WTC11 (cell line): ENCODE data around the gene ASCL3. TPM values are rescaled to one million over a fixed set of nuclear protein-coding genes. Genes with fewer than 3 reads are reported as not detected.

Experiments used
- ATAC-seq: fragments of 200-7000 bp; cut with Tn5 transposase; 2 replicates; pipeline ENCODE4 v1.10.0; 2021; ENCODE audit warnings: mild to moderate bottlenecking, moderate library complexity
- CTCF ChIA-PET: fragments of 300-600 bp; sonication (Branson Sonifier 250); formaldehyde crosslinking; loops from one replicate; lab custom pipeline; 2021; ENCODE audit warnings: antibody characterized with exemption; lab: Charles Lee
- POLR2A ChIA-PET: fragments of 350-600 bp; sonication (Branson Sonifier 250); formaldehyde crosslinking; loops from one replicate; lab custom pipeline; 2021; ENCODE audit warnings: antibody characterized with exemption; lab: Charles Lee
- DNase-seq: peaks from one replicate; pipeline ENCODE4 v3.0.0; 2021; ENCODE audit warnings: low spot score
- H3K27ac Mint-ChIP-seq: 2 replicates; pipeline ENCODE4 v1.8.0; 2021; ENCODE audit warnings: mixed read lengths
- H3K27me3 Mint-ChIP-seq: 2 replicates; pipeline ENCODE4 v1.8.0; 2021; ENCODE audit warnings: low read depth, mild to moderate bottlenecking, moderate library complexity, mixed read lengths
- H3K36me3 Mint-ChIP-seq: 2 replicates; pipeline ENCODE4 v1.8.0; 2021; ENCODE audit warnings: mixed read lengths
- H3K4me1 Mint-ChIP-seq: 2 replicates; pipeline ENCODE4 v1.8.0; 2022; ENCODE audit warnings: mixed read lengths
- H3K4me3 Mint-ChIP-seq: 2 replicates; pipeline ENCODE4 v1.8.0; 2021; ENCODE audit warnings: mild to moderate bottlenecking, moderate library complexity, mixed read lengths
- H3K9me3 Mint-ChIP-seq: 2 replicates; pipeline ENCODE4 v1.8.0; 2021; ENCODE audit warnings: mixed read lengths
- CBFB ChIP-seq: sonication (generic); formaldehyde crosslinking; IDR thresholded peaks from 2 replicates; pipeline ENCODE4 v1.8.1; 2022; ENCODE audit warnings: mild to moderate bottlenecking, low read depth, missing genetic modification reagents
- CREM ChIP-seq: sonication (generic); formaldehyde crosslinking; IDR thresholded peaks from 2 replicates; pipeline ENCODE4 v1.8.1; 2022; ENCODE audit warnings: mild to moderate bottlenecking, missing genetic modification reagents, moderate library complexity
- E2F5 ChIP-seq: sonication (generic); formaldehyde crosslinking; IDR thresholded peaks from 2 replicates; pipeline ENCODE4 v1.8.1; 2022; ENCODE audit warnings: mild to moderate bottlenecking, moderate library complexity, missing genetic modification reagents
- ELF4 ChIP-seq: sonication (generic); formaldehyde crosslinking; IDR thresholded peaks from 2 replicates; pipeline ENCODE4 v1.8.1; 2022; ENCODE audit warnings: low read depth, mild to moderate bottlenecking, moderate library complexity, missing genetic modification reagents
- EMX1 ChIP-seq: fragments of 250-450 bp; sonication (Bioruptor Pico); IDR thresholded peaks from 2 replicates; pipeline ENCODE4 v1.8.0; 2021; ENCODE audit warnings: mild to moderate bottlenecking
- ETV6 ChIP-seq: sonication (generic); formaldehyde crosslinking; IDR thresholded peaks from 2 replicates; pipeline ENCODE4 v1.8.1; 2022; ENCODE audit warnings: mild to moderate bottlenecking, missing genetic modification reagents
- GABPB1 ChIP-seq: sonication (generic); formaldehyde crosslinking; IDR thresholded peaks from 2 replicates; pipeline ENCODE4 v1.8.1; 2023; ENCODE audit warnings: mild to moderate bottlenecking, missing genetic modification reagents
- JAZF1 ChIP-seq: fragments of 250-450 bp; sonication (Bioruptor Pico); IDR thresholded peaks from 2 replicates; pipeline ENCODE4 v1.9.0; 2021; ENCODE audit warnings: moderate library complexity, mild to moderate bottlenecking, inconsistent platforms
- JUN ChIP-seq: sonication (generic); formaldehyde crosslinking; IDR thresholded peaks from 2 replicates; pipeline ENCODE4 v1.8.0; 2023; ENCODE audit warnings: mild to moderate bottlenecking, missing genetic modification reagents
- KAT7 ChIP-seq: sonication (generic); formaldehyde crosslinking; IDR thresholded peaks from 2 replicates; pipeline ENCODE4 v1.8.1; 2023; ENCODE audit warnings: missing genetic modification reagents, mild to moderate bottlenecking, borderline replicate concordance
- MAX ChIP-seq: sonication (generic); formaldehyde crosslinking; IDR thresholded peaks from 2 replicates; pipeline ENCODE4 v1.8.0; 2022; ENCODE audit warnings: mild to moderate bottlenecking, missing genetic modification reagents
- MXD4 ChIP-seq: fragments of 250-450 bp; sonication (Bioruptor Pico); IDR thresholded peaks from 2 replicates; pipeline ENCODE4 v1.8.0; 2021; ENCODE audit warnings: mild to moderate bottlenecking, moderate library complexity, borderline replicate concordance
- MYBL2 ChIP-seq: sonication (generic); formaldehyde crosslinking; IDR thresholded peaks from 2 replicates; pipeline ENCODE4 v1.8.1; 2023; ENCODE audit warnings: mild to moderate bottlenecking, moderate library complexity, missing genetic modification reagents
- NFATC4 ChIP-seq: fragments of 250-450 bp; sonication (Bioruptor Pico); IDR thresholded peaks from 2 replicates; pipeline ENCODE4 v1.9.0; 2021; ENCODE audit warnings: mild to moderate bottlenecking
- NFYB ChIP-seq: sonication (generic); formaldehyde crosslinking; conservative IDR thresholded peaks from 2 replicates; pipeline ENCODE4 v1.8.0; 2022; ENCODE audit warnings: low read depth, missing genetic modification reagents
- NR3C1 ChIP-seq: sonication (generic); formaldehyde crosslinking; conservative IDR thresholded peaks from 2 replicates; pipeline ENCODE4 v1.8.1; 2023; ENCODE audit warnings: low read depth, mild to moderate bottlenecking, missing genetic modification reagents
- OVOL2 ChIP-seq: fragments of 250-450 bp; sonication (Bioruptor Pico); IDR thresholded peaks from 2 replicates; pipeline ENCODE4 v1.9.0; 2021; ENCODE audit warnings: mild to moderate bottlenecking, borderline replicate concordance
- PRDM15 ChIP-seq: sonication (generic); formaldehyde crosslinking; IDR thresholded peaks from 2 replicates; pipeline ENCODE4 v1.8.0; 2022; ENCODE audit warnings: missing genetic modification reagents
- RORB ChIP-seq: fragments of 250-450 bp; sonication (Bioruptor Pico); IDR thresholded peaks from 2 replicates; pipeline ENCODE4 v1.9.0; 2021; ENCODE audit warnings: mild to moderate bottlenecking
- SP1 ChIP-seq: sonication (generic); formaldehyde crosslinking; conservative IDR thresholded peaks from 2 replicates; pipeline ENCODE4 v1.8.1; 2022; ENCODE audit warnings: missing genetic modification reagents
- TEAD1 ChIP-seq: sonication (generic); formaldehyde crosslinking; IDR thresholded peaks from 2 replicates; pipeline ENCODE4 v1.8.0; 2022; ENCODE audit warnings: mild to moderate bottlenecking, missing genetic modification reagents
- TP53 ChIP-seq: sonication (generic); formaldehyde crosslinking; IDR thresholded peaks from 2 replicates; pipeline ENCODE4 v1.8.1; 2023; ENCODE audit warnings: mild to moderate bottlenecking, missing genetic modification reagents
- ZNF121 ChIP-seq: sonication (generic); formaldehyde crosslinking; IDR thresholded peaks from 2 replicates; pipeline ENCODE4 v1.8.0; 2023; ENCODE audit warnings: missing genetic modification reagents
- ZNF138 ChIP-seq: sonication (generic); formaldehyde crosslinking; conservative IDR thresholded peaks from 2 replicates; pipeline ENCODE4 v1.8.1; 2022; ENCODE audit warnings: mild to moderate bottlenecking, moderate library complexity, missing genetic modification reagents
- ZNF219 ChIP-seq: sonication (generic); formaldehyde crosslinking; IDR thresholded peaks from 2 replicates; pipeline ENCODE4 v1.8.0; 2023; ENCODE audit warnings: missing genetic modification reagents, mild to moderate bottlenecking, borderline replicate concordance
- ZNF396 ChIP-seq: fragments of 250-450 bp; sonication (Bioruptor Pico); IDR thresholded peaks from 2 replicates; pipeline ENCODE4 v1.8.0; 2021; ENCODE audit warnings: mild to moderate bottlenecking, moderate library complexity, borderline replicate concordance
- ZNF423 ChIP-seq: fragments of 250-450 bp; sonication (Bioruptor Pico); IDR thresholded peaks from 2 replicates; pipeline ENCODE4 v2.1.2; 2022; ENCODE audit warnings: mild to moderate bottlenecking, moderate library complexity
- total RNA-seq: library from RNA; stranded (reverse); gene quantifications from 3 replicates; pipeline ENCODE4 v1.2.3, GENCODE V29; 2021

ASCL3 gene
- total RNA-seq, 1 experiment from 2014 or later: not detected

- TF ChIP-seq MYBL2 (CRISPR knock-in tag) (no peak), ZNF396 (no peak), CBFB (no peak), GABPB1 (CRISPR knock-in tag) (no peak)
Measured at GRCh38 chr11:8933931-8934330, 8.9 kb downstream of the ASCL3 start (continued).

GRCh38 chr11:8932564-8933180, 10.1 kb downstream of the ASCL3 start, which contains the start of gene C11orf16:
Gene C11orf16, minus strand, starts transcription at chr11:8932947. Its CDS starts 639 bp downstream, at chr11:8932308.
- POLR2A ChIA-PET: interaction anchor here (0.5 to 0.6 kb wide), 2 partner anchors 28 to 123 kb away, joined by 3 to 5 read pairs; no protein-coding TSS in a partner anchor
- no peak within 1 kb of the TSS for H3K4me3 Mint-ChIP-seq
- no peak for TF ChIP-seq NFYB (CRISPR knock-in tag)
- no peak for TF ChIP-seq ELF4 (CRISPR knock-in tag)
- no peak for TF ChIP-seq CREM
- TF ChIP-seq, all 79 proteins: peak for 0
- CTCF ChIA-PET: interaction anchor here (0.7 to 2.8 kb wide), 7 partner anchors 9 to 205 kb away, joined by 4 to 20 read pairs (median 5); partner anchors contain the start of gene TMEM9B
- ATAC-seq: peak; percentile 71
- no peaks in the 10 kb centered on the region for H3K9me3 Mint-ChIP-seq
- peak; percentile 43 for DNase-seq
- H3K36me3 Mint-ChIP-seq: no peaks in the 10 kb centered on the region
- H3K27ac Mint-ChIP-seq: no peak within 1 kb of the TSS
- no peaks in the 10 kb centered on the region for H3K27me3 Mint-ChIP-seq
- H3K4me1 Mint-ChIP-seq: peaks cover 25% of the 10 kb centered on the region

GRCh38 chr11:8930456-8931175, 12.2 kb downstream of the ASCL3 start:
- CTCF ChIA-PET: interaction anchor here (0.8 to 1.5 kb wide), 2 partner anchors 20 to 29 kb away, joined by 3 to 4 read pairs; partner anchors contain the start of gene AKIP1
- H3K36me3 Mint-ChIP-seq: no peaks in the 10 kb centered on the region
- H3K9me3 Mint-ChIP-seq: no peaks in the 10 kb centered on the region
- no peak for TF ChIP-seq JUN (CRISPR knock-in tag)
- no peak for TF ChIP-seq SP1
- no peak for TF ChIP-seq MAX (CRISPR knock-in tag)
- TF ChIP-seq E2F5: no peak
- no peak for TF ChIP-seq ZNF396
- no peak for TF ChIP-seq PRDM15 (CRISPR knock-in tag)
- TF ChIP-seq ZNF121 (CRISPR knock-in tag): no peak
- TF ChIP-seq TEAD1 (CRISPR knock-in tag): no peak
- TF ChIP-seq, all 79 proteins: peak for 0
- Mint-ChIP-seq H3K27me3 (no peaks in the 10 kb centered on the region), H3K4me3 (no peak overlapping the region), H3K27ac (peak overlapping the region; percentile 32; the same call in 1 of the 2 replicates), H3K4me1 (peaks cover 28% of the 10 kb centered on the region)
- DNase-seq (no peak), ATAC-seq (no peak)
- POLR2A ChIA-PET: interaction anchor here (0.7 kb wide), 1 partner anchor 92 kb away, joined by 4 read pairs; no protein-coding TSS in a partner anchor

GRCh38 chr11:8928981-8929615, 13.7 kb downstream of the ASCL3 start:
- ChIA-PET CTCF (no interaction called here), POLR2A (no interaction called here)
- peaks cover 20% of the 10 kb centered on the region for H3K4me1 Mint-ChIP-seq
- H3K9me3 Mint-ChIP-seq: no peaks in the 10 kb centered on the region
- no peak for ATAC-seq
- no peaks in the 10 kb centered on the region for H3K27me3 Mint-ChIP-seq
- no peak overlapping the region for H3K27ac Mint-ChIP-seq
- no peak for DNase-seq
- no peaks in the 10 kb centered on the region for H3K36me3 Mint-ChIP-seq
- no peak overlapping the region for H3K4me3 Mint-ChIP-seq
- TF ChIP-seq MYBL2 (CRISPR knock-in tag) (no peak), NFATC4 (CRISPR knock-in tag) (no peak), SP1 (no peak), ZNF423 (CRISPR knock-in tag) (no peak), ZNF138 (CRISPR knock-in tag) (no peak), JAZF1 (CRISPR knock-in tag) (no peak), GABPB1 (CRISPR knock-in tag) (no peak), NR3C1 (CRISPR knock-in tag) (no peak), KAT7 (CRISPR knock-in tag) (no peak), CBFB (no peak), OVOL2 (CRISPR knock-in tag) (no peak), RORB (CRISPR knock-in tag) (no peak), EMX1 (CRISPR knock-in tag) (no peak), TP53 (no peak), ETV6 (CRISPR knock-in tag) (no peak), MXD4 (CRISPR knock-in tag) (no peak), ZNF219 (CRISPR knock-in tag) (no peak)
